COR-L47 (cell line): ENCODE data around the gene CEBPE.

Source experiments
- DNase-seq: peaks from one replicate; lab custom pipeline; 2025; lab: John Stamatoyannopoulos, UW

Gene CEBPE

GRCh38 chr14:23118506-23119362, at the start of gene CEBPE:
Gene CEBPE (minus strand): TSS chr14:23119255. CDS start chr14:23119091, 164 bp downstream.
- no peak for DNase-seq

DNA sequence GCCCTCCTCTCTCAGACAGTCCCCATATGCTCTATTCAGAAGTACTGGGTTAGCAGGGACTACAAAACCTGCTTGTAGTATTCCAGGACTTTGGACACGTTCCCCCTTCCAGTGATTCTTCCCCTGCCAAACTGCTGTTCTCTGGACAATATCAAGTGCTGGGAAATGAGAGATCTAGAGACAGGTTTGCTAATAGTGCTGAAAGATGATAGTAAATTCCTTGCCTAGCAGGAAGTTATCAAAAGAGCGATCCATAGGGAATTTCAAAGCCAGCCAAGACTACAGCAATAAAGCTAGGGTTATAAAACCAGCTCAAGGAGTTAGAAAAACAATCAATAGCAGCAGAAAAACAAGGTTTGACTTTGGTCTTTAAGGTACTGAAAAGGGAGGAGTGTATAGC, 49.2 kb upstream of the CEBPE start:
- no peak for DNase-seq

- no peak for DNase-seq
Observed at GRCh38 chr14:23167116-23167847, 48.2 kb upstream of the CEBPE start.

GRCh38 chr14:23164949-23165348, 45.9 kb upstream of the CEBPE start:
- no peak for DNase-seq

DNA sequence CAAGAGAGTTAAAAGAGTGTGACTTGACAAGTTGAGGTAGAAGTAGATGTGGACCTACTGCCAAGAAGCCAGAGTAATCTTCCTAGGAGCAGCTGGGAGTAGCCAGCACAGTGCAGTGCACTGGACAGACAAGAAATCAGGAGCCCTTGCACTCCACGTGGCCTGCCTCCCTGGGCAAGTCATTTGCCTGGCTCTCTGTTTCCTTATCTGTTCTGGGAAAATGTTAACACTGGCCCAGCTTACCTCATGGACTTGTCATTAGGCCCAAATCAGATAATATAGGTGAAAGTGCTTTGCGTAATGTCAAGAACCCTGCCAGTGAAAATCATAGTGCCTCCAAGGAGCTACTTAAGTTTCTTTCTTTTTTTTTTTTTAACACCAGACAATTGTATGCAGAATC, 45.2 kb upstream of the CEBPE start:
- no peak for DNase-seq

DNA sequence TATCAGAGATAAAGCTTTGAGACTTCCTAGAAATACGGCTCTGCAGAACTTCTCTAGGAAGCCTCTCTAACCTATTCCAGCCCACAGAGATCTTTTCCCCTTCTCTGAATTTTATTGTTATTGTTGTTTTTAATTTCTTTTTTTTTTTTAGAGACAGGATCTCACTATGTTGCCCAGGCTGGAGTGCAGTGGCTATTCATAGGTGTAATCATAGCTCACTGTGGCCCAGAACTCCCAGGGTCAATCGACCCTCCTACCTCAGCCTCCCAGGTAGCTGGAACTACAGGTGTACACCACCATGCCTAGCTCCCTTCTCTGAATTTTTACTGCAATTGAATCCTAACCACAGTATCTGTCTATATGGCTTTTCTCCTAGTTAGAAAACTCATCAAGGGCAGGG, 44.8 kb upstream of the CEBPE start:
- no peak for DNase-seq

- no peak for DNase-seq
Observed at GRCh38 chr14:23162800-23163199, 43.7 kb upstream of the CEBPE start.

DNA sequence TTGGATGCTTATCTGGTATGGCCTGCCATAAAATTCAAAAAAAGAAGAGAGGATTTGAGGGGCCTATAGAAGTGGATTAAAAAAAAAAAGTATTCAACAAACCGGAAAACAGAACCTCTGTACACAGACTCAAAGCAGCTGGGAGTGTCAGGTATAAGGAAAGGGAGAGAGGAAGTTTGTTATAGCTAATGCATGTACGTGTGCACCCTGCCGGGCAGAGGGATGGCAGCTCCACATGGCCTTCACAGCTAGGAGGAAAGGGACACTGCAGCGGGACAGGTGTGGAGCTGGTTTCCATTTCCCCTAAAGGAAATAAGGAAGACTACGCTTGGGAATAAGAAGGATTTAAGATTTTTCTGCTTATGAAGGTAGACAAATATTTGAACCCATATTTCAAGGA, 43.0 kb upstream of the CEBPE start:
- DNase-seq, result no peak

DNA sequence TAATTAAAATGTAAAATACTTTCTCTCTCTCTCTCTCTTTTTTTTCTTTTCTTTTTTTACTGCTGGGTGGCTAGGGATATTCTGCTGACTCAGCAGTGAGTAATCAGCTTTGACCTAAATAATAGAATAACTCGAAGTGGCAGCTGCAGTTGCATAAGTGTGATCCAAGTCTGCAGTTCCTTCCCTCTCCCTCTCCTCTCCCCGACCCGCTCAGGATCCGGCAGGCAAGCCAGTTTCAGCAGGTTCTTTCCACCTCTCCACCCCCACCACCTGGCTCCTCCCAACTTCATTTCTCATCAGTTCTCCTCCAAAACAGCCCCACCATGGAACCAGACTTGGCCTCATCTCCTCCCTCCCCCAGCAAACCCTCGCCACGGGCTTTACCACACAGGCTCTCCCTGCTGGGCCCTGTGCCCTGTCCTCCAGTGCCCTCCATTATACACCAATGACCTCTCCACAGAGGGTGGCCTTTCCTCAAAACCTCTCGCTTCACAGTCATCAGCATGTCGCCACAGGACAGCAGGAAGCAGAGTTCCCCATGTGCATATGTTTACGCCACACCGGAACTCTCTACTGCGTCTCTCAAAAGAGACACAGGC, 42.0 kb upstream of the CEBPE start:
- DNase-seq, result no peak

DNA sequence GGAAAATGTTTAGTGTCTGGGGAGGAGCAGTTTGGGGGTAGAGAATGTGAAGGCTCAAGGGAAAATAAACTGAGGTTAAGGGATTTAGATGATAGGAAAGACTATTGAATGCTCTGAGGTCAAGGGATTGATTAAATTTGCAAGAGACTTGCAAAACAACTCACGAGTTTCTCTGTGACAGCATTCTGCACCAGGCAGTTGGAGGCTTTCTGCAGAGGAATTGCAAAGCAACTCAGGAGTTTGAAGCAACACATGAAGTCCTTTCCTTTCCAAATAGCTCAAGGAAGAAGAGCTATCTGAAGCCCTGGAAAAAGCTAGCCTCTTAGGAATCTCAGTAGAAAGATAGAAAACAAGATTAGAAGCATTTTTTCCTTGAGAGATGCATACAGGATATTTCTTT, 40.5 kb upstream of the CEBPE start:
- DNase-seq, result no peak

- no peak for DNase-seq
Observed at GRCh38 chr14:23158779-23159178, 39.7 kb upstream of the CEBPE start.

DNA sequence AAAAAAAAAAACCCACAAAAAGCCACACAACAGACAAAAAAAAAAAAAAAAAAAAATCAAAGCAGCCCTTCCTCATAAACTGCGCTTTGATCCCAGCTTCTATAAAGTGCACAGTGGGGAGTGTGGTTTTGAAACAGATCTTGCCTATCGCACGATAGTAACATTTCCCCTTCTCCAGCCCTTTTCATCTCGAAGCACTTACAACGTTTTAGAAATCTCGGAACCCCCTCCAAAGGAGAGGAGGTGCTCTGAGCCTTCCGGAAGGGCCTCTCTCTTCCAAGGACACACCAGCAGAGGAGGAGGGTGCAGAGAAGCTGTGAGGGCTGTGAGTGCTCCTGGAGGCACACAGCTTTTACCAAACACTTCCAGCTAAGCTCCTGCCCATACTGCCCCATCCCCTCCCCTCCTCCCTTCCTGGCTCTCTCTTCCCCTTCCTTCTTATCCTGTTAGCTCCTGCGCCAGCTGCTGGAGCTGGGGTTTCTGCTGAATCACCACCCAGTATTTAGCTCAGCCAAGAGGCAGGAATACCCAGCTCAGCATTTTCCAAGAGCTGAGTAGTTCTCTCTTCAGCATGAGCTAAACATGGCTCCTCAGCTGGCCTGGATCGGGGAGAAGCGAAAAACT, 36.0 kb upstream of the CEBPE start:
- DNase-seq, result no peak

- DNase-seq, result no peak
Observed at GRCh38 chr14:23153851-23154796, 35.1 kb upstream of the CEBPE start.

GRCh38 chr14:23151342-23151741, 32.3 kb upstream of the CEBPE start:
- no peak for DNase-seq

DNA sequence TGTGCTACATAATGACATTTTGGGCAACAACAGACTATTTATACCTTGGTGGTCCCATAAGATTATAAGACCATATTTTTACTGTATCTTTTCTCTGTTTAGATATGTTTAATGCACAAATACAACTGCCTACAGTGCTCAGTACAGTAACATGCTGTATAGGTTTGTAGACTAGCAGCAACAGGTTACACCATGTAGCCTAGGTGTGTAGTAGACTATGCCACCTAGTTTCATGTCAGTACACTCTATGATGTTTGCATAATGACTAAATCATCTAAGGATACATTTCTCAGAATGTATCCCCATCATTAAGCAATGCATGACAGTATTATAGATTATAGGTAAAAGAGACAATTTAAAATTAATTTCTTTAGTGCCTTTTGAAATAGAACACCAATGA, 30.7 kb upstream of the CEBPE start:
- DNase-seq, result no peak

DNA sequence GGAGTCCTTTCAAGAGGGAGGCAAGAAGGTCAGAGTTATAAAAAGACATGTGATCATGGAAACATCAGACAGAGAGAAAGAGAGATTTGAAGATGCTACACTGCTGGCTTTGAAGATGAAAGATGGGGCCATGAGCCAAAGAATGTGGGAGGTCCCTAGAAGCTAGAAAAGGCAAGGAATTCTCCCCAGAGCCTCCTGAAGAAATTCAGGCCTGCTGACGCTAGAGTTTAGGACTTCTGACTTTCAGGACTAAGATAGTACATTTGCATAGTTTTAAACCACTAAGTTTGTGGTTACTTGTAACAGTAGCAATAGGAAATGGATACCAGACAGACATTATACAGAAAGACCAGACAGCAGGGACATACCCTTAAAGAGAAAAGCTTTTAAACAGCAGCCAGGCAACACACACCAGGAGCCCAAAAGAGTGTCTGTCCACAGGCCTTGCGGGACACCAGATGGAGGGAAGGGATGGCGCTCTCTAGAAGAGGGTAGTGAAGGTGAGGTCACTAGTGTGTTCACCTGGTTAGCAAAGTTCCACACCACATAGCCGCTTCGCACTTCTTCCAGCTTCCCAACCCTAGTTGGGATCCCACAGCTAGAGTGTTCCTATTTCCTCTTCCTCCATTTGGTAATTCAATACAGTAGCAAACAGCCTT, 29.7 kb upstream of the CEBPE start:
- no peak for DNase-seq

GRCh38 chr14:23147676-23148075, 28.6 kb upstream of the CEBPE start:
- no peak for DNase-seq

GRCh38 chr14:23146980-23147379, 27.9 kb upstream of the CEBPE start:
- DNase-seq, result no peak

- DNase-seq, result no peak
Observed at GRCh38 chr14:23146351-23146910, 27.4 kb upstream of the CEBPE start.

GRCh38 chr14:23145794-23146350, 26.8 kb upstream of the CEBPE start:
- no peak for DNase-seq
